DMS53 treated with DMSO at 0.1 percent for 48 hours (cell line): ENCODE measurements around the gene CACNA1A.

ENCODE experiments used
- DNase-seq: peaks from one replicate; lab custom pipeline; 2025; ENCODE audit not compliant: unreplicated experiment; lab: John Stamatoyannopoulos, UW

CACNA1A gene

GRCh38 chr19:13238891-13239534 lies 267.3 kb downstream of the CACNA1A start:
- no peak for DNase-seq

GRCh38 chr19:13234518-13234917 lies 271.8 kb downstream of the CACNA1A start:
- DNase-seq, result no peak

DNA sequence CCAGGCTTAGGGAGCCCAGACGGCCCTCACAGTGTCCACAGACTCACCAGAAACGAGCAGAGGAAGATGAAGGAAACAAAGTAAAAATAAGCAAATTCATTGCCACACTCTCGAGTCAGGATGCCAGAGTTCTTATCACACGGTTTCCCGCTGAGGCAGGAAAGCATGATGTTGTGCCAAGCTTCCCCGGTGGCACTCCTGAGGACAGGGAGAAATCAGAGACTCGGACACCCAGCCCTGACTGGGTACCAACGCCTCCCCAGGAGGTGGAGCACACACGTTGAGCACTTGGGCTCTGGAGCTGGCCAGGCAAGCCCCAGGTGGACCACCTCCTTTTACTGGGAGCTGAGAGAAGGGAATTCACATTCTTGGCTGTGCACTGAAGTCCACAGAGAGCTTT lies 274.6 kb downstream of the CACNA1A start:
- DNase-seq, result no peak

GRCh38 chr19:13229246-13229645 lies 277.0 kb downstream of the CACNA1A start:
- no peak for DNase-seq

DNA sequence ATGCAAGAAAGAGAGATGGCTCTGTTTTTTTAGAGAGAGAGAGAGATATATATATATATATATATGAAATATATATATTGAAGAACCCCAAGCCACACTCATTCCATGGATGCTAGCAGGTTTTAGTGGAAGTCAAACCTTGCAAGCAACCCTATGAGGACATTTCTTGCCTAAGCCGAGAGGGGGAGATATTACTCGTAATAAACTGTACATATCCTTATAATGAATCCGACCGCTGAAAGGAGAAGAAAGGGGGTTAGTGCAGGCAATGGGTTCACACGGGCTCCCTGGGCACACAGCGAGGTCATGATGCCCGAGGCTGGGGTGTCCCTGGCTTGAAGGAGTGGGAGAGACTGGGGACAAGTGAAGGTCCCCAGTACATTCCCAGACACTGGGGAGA lies 277.7 kb downstream of the CACNA1A start:
- DNase-seq, result no peak

DNA sequence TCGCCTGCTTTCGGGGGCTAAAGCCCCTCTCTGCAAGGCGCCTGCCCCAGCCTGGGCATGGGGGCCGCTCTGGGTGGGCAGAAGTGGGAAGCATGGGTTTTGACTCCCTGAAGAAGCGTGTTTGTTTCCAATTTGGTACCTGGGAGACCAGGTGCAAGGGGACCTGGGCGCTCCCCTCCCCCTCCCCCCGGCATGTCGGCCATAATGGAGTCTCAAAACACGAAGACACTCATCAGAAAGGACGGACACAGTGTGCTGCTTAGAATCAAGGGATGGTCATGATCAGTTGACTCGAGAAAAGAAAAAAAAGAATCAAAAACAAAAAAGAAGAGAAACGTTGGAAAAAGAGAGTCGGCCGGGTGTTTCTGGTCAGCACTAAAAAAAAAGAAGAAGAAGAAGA lies 279.3 kb downstream of the CACNA1A start:
- no peak for DNase-seq

DNA sequence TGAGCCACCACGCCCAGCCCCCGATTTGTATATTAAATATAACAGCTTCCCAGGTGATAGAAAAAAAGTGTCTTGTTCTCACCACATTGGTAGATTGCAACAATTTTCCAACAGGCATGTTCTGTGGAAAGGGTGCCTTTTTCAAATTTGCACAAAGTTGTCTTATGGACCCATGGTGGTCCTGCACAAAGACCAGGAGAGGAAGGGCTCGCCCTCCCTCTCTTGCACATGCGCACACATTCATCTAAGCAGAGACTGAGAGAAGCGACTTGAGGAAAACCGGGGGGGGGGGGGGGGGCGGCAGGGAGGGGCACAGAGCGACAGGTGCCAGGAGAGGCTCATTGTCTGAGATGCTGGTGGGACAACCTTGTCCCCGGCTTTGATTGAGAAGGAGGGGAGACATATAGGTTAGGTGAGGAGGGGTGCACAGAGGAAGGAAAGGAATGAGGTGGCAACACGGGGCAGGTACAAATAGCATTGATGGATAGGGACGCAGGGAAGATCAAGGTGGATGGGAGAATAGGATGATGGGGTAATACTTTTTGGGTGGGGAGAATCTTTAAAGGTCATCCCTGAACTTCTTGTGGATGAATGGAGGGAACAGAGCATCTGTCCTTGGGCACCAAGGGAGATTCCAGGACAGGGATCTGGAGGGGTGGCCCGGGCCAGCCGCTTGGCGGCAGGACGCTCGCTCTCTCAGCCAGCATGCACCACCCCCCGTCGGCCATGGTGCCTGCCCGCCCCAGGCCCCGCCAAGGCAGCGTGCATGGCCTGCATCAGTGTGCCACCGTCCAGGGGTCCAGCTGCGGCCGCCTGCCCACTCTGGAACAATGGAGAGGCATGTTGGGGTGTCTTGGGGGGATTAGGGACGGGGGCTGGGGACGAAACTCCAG lies 280.1 kb downstream of the CACNA1A start:
- no peak for DNase-seq

DNA sequence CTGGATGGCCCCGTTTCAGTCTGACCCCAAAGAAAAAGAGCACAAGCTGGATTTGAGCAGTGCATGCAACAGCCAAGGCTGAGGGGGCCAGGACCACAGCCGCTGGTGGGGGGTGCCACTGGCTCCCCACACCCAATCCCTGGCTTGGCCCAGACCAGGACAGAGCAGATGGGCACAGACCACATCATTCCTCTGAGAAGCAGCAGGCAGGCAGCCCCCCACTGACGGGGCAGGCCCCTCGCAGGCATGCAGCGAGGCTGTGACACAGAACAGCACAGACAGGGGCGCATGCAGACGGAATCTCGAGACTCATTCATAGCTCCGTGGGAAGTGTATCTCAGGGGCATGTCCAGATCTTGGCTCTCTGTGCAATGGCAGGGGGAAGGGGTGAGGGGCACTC lies 281.2 kb downstream of the CACNA1A start:
- no peak for DNase-seq

DNA sequence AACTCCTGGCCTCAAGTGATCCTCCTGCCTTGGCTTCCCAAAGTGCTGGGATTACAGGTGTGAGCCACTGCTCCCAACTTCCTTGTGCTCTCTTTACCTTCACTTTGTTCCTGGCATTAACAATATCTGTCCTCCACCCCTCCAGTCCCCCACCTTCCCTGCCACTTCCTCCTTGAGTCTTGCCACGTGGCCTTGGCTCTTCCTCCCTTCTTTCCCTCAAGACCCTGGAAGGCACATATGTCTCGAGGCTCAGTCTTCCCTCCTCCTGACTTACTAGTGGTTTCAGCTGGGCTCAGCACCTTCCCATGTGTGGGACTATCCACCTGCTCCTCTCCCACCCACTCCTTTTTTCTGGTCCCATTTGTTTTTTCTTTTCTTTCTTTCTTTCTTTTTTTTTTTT lies 285.4 kb downstream of the CACNA1A start:
- no peak for DNase-seq

- DNase-seq, result no peak
These were observed 290.5 kb downstream of the CACNA1A start for GRCh38 chr19:13215572-13216380.

- no peak for DNase-seq
These were observed 292.1 kb downstream of the CACNA1A start for GRCh38 chr19:13214036-13214730.

GRCh38 chr19:13212759-13213330 lies 293.4 kb downstream of the CACNA1A start:
- DNase-seq, result no peak

GRCh38 chr19:13211426-13212308 lies 294.6 kb downstream of the CACNA1A start:
- no peak for DNase-seq

GRCh38 chr19:13210941-13211340 lies 295.3 kb downstream of the CACNA1A start:
- DNase-seq, result no peak

DNA sequence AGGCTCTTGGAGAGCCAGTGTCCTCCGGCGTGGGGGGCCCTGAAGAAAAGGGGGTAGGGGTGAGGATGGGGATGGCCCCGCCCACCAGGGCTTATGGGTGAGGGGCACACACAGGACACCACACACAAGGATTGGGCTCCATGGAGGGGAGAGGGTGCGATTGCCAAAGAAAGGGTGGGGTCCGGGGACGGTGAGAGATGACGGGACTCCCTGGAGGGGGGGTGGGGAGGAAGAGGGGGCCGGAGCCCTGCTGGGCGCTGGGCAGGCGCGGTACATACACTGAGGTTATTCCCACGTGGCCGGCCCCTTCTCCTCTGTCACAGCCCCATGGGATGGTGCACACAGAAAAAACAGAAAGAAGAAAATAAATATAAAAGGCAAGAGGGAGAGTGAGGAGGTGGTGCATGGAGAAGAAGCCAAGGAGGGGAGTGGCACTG lies 295.9 kb downstream of the CACNA1A start:
- DNase-seq, result no peak

GRCh38 chr19:13209484-13210338 lies 296.6 kb downstream of the CACNA1A start:
- no peak for DNase-seq

DNA sequence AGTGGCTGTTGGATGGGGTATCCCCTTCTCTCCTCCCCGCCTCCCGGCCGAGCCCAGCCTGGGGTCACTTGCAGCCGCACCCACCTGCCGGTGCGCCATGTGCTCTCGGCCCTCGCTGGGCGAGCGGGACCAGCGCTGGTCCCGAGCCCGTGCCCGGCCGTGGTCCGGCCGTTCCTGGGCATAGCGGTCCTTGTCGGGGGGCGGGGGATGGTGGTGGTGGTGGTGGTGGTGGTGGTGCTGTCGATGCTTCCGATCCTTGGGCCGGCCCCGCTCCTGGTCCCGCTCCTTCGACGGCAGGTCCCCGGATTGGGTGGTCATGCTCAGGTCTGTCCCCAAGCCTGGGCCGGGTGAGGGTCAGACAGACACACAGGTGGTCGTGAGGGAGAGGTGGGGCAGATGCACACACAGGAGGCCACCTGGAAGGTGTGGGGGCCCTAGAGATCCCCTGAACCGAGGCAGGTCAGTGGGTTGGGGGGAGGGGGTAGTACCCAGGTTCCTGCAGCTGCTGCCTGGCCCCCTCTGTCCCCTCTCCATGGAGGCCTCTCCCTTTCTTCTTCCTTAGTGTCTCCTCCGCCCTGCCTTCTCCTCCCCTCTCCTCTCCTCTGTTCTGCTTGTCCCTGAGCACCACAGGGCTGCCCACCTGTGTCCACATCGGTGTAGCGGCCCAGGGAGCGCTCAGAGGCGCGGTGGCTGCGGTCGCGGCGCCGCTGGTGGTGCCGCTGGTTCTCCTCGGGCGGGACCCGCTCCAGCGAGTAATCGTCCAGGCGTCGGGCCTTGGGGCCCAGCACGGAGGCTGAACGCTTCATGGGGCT lies 297.4 kb downstream of the CACNA1A start:
- no peak for DNase-seq
